Esophagus mucosa (tissue), 1 donor: ENCODE measurements around the gene MRGPRG. TPM values are rescaled to one million over a fixed set of nuclear protein-coding genes. Genes with fewer than 3 reads are reported as not detected.

Experiments used
- ATAC-seq: fragments of 200-7000 bp; cut with Tn5 transposase; one replicate; pipeline ENCODE4 v1.9.1; 2020
- total RNA-seq: library from RNA; stranded (reverse); gene quantifications from one replicate; pipeline ENCODE4 v1.2.4, GENCODE V29; 2023
- donor health status: DM: yes; HTN: yes; CAD: no.

MRGPRG gene
- total RNA-seq, 1 donor from 2014 or later, result not detected

DNA sequence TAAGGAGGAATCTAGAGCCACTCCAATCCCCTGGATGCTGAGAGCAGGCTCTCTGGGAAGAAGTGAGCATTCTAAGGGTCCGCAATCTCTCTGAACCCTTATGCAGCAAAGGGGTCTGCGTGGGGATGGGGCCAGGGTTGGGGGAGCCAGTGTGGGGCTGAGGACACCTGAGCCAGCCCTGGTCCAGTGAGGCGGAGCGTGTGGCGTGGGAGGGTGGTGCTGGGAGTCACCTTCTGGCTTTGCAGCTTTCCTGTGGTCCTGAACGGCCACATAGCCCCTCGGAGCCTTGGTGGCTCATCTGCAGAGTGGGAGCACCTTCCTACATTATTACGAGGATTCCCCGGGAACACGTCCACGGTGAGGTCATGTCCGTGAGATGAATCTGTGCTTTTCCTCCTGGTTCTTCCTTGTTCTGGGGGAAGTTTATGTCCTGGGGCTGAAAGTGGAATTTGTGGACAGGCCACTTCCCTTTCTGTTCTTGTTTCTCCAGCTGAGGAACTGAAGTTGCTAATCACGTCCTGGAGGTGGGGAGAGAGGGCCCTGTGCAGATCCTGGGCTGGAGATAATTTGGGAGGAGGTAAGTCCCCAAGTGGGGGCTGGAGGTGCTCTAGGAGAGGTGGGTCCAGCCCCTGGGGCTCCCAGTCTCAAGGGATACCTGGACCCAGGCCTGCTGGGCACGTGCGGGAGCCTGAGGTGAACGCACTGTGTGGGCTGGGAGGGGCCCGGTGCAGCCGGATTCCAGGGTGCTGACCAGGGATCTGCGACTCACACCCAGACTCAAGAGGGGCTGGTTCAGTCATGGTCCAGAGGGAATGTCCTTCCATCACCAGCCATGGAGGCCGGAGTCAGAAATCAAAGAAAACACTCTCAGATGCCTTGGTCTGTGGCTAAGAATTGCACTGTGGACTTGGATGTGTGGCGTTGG is 7.5 kb upstream of the MRGPRG start:
- no peak for ATAC-seq

DNA sequence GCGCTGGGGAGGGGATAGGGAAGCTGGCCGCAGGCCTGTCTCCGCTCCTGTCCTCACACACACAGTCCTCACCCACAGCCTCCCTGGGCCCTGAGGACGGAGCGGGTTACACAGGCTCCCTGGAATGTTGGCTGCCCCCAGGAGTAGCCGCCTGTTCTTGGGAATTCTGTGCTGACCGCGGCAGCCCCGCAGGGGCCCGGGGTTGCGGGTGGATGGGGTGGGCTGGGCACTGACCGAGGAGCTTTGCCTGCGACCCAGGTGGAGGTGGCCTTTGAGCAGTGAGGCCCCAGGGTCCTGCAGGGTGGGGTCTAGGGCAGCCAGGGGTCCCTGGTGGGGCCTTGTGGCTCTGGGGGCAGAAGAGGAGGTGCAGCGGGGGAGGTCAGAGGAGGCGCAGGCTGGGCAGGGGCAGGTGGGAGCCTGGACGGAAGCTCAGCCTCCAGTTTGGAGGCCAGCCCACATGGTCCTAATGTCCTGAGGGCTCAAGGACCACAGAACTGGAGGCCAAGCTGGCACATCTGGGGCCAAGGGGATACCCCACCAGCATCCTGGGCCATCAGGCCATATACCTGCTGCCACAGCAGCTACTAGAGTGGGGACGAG is 6.6 kb upstream of the MRGPRG start:
- no peak for ATAC-seq

DNA sequence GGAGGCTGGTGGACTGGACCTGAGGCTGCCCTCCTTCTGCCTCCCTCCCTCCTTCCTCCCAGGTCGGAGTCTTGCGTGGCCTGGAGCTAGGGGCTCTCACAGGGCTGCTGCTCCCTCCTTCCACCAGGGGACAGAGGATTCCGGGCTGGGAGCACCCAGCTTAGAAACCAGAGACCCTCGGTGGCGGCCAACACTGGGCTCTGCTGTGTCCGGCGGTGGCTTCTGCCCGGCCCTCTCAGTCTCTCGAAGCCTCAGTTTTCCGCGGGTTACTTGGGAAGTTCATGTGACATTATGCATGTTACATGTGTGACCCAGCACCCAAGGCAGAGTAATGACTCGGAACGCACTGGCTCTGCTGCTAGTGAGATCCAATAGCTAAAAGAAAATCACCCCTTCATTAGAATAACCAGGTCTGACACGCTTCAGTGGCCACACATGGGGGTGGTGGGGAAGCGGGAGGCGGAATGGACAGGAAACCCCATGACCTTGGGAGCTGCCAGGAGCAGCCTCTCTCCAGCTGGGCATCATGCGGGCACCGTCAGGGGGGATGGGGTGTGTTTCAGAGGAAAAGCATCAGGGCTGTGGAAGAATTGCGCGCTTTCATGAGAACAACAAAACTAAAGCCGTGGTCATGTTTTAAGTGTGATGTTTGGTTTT is 5.9 kb upstream of the MRGPRG start:
- no peak for ATAC-seq

DNA sequence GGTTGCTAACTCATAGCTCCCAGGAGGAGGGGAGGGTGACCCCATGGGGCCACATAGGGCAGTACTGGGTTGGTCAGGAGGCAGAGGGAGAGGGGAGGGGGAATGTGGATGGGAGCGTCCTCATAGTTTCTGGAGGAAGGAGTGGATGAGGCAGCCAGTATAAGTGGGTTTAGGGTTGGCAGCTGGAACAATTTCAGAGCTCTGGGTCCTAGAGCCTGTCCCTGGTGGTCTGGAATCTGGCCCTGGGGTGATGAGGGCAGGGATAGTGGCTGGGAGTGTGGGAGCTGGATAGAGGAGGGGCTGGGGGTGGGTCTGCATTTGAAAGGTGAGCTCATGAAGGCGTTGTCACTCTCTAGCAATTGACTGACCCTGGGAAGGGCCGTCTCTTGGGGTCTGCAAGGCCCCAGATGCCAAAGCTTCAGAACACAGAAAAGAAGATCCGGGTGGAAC is 5.3 kb upstream of the MRGPRG start:
- ATAC-seq, result no peak

DNA sequence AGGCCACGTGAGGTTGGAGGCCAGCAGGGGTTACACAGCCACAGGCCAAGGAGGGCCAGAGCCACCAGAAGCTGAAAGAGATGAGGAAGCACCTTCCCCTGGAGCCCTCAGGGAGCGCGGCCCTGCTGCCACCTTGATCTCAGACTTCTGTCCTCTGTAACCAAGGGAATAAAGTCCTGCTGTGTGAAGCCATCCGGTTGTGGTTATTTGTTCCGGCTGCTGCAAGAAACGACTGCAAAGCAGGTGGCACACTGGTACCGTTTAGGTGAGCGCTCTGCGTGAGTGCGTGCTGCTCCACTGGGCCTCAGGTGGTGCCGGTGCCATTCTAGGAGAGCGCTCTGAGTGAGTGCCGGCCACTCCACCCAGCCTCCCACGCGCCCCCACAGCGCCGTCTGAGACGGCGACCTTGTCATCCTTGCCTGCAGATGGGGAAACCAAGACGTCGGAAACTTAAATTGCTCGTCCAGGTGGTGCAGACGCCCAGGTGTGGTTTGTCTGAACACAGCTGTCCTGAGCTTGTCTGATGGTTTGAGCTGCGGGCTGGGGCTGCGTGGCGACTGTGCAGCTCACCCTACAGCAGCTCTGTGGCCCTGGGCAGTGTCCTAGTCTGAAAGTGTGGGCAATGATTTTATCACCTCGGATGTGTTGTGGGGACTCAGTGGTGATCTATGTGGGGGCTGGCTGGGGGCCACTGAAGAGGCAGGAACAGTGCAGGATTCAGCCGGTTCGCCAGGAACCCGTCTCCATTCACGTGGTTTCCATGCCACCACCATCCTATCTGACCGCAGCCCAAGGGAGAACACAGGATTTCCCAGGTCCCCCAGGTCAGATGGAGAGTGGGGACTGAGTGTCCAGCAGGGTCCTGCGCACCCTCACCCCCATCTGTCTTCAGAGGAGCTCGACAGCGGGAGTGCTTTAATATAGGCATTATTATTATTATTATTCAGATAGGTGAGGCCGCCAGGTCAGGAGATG is 4.6 kb upstream of the MRGPRG start:
- ATAC-seq, result no peak

DNA sequence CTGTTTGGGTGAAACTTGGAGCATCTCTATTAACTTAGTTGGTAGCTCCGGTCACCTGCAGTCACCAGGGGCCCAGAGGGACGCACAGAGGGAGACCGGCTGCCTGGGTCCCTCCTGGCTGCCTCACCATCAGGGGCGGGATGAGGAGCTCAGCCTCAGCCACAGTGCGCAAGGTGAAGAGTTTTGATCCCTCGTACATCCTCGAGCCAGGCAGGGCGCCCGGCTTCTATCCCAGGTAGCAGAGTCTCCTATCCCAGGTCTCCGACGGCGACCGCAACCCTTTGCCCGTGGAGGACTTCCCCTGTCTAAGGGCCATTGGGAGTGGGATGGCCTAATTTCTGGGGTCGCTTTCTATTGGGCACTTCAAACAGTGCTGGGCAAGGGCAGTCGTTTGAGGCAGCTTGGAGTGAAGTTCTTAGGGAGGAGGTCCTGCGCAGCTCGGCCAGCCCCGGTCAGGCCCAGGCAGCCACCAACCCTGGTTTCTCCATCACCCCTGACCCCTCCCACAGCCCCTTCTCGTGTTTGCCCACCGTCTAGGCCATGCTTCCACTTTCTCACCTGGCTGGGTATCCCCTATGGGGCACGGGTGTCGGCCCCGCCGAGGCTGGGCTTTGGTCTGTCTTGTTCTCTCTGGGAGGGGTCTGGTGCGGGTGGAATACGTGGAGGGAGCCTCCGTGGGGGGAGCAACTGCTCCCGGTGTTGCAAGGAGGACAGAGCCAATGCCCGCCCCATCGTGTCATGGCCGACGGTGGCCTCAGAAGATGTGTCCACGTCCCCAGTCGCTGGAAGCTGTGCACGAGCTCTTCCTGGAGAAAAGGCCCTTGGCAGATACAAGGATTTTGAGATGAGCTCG is 3.6 kb upstream of the MRGPRG start:
- ATAC-seq, result no peak

DNA sequence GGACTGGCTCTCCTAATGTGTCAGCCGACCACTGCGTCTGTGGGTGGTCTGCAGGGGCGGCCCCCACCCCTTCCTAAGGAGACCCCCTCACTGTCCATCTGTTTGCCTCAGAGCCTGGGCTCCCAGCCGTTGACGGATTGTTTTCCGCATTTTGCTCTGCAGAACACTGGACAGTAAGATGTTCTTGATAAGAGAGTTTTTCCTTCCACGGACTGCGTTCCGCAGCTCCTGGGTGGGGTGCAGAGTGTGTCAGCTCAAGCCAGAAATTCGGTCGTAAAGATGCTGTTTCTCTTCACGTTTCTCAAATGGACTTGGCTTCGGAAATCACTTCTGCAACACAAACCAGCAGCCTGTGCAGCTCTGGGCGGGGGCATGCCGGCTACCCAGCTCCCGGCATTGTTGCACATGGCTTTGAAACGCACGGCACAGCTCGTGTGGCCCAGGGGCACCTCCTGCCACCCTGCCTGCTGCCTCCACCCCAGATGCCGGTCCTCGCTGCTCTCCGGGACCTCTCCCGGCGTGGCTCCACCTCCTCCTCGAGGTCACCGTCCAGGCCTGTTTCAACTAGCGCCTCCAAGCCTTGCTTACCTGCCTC is 2.9 kb upstream of the MRGPRG start:
- no peak for ATAC-seq

DNA sequence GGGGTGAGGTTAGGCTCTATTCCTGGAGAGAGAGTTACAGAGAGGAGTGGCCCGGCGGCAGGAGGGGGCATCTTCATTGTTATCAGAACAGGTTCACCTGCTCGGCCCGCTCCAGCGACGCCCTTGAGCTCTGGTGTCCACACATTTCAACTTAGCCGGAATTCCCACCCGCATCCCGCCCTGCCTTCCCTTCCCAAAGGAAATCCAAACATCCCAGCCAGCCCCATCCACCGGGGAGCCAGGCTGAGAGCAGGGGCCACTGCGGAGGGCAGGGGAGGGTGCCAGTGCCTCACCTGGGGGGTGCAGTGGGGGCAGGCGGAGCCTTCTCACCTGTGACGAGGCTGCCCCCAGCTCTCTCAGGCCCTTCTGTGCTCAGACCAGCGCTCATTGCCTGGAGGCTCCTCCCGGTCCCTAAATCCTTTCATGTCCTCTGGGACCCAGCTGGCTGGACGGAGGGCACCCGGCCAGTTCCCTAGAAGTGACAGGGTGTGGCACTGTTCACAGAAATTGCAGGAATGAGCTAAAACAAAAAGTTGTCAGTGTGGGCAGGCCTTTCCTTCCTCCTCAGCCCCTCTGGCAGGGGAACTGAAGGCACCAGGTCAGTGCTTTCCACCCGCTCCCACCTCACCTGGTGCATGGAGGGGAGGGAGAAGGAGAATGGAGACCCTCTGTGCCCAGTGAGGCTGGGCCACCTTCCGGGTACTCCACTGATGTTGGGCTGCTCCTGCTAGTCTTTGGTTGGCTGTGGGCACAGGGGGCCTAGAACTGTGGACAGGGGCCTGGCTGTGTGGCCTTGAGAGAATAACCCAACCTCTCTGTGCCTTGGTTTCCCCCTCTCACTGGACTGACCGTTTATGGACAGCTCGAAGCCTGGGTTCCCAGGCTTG is 2.2 kb upstream of the MRGPRG start:
- no peak for ATAC-seq

DNA sequence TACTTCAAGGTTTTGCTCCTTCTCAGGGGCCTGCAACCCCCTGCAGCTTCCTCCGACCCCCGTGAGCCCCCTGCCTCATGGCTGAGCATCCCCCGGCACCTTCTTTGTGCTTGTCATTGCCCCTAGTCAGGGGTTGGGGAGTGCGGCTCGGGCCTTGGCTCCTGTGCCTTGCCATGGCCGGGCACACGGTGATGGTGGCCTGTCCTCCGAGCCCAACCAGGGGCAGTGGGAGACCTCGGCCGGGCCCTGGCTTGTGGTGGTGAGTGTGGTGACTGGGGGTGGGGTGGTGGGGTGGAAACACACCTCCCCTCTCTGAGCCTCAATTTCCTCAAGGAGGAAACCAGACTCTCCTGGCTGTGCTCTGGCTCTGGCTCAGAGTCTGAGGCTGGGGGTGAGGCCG is 1.5 kb upstream of the MRGPRG start:
- no peak for ATAC-seq

DNA sequence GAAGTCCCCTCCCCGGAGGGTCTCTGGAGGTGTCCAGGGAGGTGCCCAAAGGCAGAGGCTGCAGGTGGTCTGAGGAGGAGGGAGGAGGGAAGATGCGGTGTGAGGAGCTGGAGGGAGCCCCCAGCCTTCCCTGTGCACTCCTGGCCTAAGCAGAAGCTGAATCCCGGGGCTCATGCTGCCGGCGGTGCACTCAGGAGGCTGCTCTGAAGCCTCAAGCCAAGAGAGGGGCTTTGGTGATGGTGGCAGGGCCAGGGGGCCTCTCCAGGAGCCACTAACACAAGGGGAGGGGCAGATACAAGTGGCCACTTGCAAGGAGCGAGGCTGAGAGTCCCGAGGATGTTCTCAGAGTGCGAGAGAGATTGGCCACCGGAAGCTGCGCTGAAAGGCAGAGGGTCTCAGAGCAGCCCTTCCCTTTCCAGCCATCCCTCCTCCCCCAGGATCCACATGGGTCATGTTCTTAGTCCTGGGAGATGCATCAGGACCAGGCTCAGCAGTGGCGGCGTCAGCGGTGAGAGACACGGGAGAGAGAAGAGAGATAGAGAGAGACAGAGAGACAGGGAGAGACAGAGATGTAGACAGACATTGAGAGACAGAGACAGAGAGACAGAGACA is 774 bp upstream of the MRGPRG start:
- no peak for ATAC-seq

DNA sequence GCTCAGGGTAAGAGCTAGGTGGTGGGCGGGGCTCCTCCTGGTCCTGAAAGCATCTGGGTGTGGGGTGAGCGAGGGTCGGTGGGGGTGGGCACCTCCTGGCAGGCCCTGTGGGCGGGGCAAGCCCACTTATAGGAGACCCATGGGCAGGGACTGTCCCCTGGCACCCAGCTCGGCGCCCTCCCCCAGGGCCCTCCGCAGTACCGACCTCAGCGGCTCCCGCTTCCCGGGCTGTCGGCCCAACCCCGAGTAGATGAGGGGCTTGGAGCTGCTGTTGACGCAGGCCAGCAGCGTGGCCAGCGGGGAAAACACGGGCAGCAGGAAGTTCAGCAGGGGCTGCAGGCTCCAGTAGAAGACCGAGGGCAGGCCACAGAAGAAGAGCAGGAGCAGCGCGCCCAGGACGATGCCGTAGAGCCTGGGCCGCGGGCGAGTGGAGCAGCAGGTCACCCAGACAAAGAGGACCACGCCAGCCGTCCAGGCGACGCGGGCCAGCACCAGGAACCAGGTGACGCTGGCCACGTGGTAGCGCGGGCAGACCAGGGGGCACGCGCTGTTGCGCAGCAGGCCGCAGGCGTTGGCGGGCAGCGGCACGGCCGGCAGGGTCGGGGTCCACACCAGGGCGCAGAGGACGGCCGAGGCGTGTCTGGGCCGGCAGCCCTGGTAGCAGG is 663 bp downstream of the MRGPRG start:
- ATAC-seq, result no peak

DNA sequence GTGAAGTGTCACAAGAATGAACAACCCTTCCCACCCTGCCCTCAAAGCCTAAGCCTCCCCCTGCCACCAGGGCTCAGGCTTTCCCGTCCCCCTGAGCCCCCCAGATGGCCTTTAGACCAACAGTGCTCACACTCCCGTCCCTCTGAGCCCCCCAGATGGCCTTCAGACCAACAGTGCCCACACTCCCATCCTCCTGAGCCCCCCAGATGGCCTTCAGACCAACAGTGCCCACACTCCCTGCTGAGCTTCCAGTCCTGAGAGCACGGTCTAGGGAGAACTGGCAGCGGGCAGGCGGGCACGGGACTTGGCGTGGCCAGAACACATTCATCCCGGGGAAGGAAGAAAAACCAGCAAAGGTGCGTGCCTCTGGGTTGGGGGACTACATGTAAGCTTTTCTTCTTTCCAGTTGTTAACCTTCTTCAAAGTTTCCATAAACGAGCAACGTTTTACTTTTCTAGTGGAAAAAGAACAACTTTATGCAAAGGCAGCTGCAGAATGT is 2.5 kb downstream of the MRGPRG start:
- ATAC-seq, result no peak

DNA sequence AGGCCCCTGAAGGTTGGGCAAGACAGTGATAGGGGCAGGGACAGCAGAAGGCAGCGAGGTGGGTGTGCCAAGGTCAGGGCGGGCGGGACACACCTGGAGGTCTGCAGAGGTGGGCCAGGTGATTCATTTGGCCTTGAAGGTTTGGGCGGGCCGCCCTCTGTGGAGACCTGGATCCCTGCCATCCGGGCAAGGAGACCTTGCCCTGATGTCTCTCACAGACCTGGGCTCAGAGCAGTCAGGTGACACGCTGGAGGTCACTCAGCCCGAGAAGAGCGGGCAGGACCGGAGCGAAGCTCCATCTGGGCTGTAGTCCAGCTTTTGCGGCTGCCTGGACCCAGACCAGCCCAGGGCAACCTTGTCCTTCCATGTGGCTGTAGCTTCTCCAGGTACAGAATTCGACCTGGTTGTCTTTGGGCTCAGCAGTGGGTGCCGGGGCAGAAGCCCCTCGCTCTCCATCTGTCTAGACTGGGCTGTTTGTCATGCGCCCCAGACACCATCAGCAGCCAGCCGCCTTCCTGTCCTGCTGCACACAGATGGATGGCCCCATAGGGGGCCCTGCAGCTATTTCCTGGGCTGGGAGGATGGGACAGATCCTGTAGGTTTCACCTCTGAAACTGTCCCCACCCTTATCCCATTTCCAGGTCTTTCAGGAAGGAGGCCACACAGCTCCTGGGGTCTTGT is 3.1 kb downstream of the MRGPRG start:
- ATAC-seq, result no peak

DNA sequence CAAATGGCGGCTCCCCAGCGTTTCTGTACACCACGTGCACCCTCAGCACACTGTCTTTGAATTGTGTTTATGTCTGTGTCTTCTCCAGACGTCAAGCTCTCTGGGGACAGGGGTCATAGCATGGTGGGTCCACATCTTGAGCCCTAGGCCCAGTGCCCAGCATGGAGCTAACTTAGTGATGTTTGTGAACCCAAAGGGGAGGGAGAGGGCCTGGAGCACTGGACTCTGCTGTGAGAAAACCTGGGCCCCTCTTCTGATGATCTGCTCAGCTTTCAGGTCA is 4.3 kb downstream of the MRGPRG start:
- ATAC-seq, result no peak

DNA sequence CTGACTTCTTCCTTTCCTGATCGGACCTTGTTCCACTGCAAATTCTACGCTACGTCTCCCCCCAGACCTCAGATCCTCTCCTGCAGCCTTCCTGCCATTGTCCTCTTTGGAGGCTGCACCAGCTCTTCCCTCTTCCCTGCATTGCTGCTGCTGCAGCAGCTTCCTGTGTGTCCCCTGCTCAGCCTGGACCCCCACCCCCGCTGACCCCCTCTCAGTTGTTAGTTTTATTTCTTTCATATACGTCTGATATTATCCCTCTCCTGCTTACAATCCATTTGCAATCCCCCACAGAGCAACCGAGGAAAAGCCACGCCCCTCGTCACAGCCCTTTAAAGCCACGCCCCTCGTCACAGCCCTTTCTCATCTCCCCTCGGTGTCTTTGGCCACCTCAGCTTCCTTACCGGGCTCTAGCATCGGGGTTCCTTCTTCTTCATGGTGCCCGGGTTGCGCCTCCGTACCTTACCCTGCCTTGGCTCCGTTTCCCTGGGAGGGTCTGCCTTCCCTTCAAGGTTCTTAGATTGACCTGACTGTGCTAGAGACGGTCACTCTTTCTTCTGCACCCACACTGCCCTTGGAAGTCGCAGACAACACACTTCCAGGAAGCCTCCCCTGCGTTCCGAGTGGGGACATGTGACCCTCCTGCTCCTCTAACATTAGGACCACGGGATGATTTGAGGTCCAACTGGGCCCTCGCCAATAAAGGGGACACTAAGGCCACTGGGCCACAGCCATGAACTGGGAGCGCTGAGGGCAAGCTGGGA is 4.8 kb downstream of the MRGPRG start:
- no peak for ATAC-seq

DNA sequence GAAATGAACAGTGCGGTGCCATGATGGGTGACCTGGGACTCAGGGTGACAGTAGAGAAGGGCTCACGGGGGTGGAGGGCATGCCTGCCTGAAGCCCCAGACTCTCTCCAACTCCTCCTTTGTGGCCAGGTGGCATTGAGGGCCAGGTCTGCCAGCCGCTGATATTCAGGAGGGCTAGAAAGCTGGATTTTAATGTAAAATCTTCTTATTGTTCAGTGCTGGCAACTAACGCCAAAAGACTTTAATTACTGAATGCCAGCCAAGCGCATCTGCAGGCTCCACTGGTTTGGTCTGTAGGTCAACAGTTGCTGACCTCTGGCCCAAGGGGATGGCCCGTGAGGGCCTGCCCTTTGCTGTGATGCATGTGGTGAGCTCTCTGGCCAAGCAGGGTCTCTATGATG is 10.3 kb downstream of the MRGPRG start:
- ATAC-seq, result no peak

DNA sequence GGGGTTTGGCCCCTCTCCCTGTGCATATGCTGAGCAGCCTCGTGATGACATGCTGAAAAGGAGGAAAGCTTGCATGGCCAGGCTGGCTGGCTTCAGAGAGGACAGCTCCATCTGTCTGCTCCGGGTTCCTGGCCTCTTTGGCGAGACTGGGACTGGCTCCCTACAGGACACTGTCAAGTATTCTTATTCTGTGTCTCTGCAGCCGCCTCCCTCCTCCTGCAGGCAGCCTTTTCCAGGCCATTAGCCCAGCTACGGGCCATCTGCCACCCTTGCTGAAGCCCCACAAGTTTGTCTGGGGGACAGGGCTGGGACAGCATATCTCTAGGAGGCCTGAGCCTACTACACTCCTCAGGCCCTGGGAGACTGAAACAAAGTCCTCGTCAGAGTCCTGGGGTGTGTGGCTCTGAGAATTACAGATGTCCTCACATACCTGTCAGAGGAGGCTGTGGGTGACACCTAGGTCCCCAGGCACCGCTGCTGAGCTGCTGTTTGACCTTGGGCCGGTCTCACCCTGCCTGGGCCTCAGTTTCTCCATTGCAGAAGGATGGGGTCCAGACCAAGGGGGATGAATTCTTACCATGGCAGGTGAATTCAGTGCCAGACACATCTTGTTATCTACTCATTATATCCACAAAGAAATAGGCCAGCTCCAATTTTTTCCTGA is 11.0 kb downstream of the MRGPRG start:
- no peak for ATAC-seq
